Hair follicle dermal papilla cell (primary cell): ENCODE measurements around the gene GLMN. TPM values are rescaled to one million over a fixed set of nuclear protein-coding genes. Genes with fewer than 3 reads are reported as not detected.

Source experiments
- total RNA-seq: library from RNA; depleted of rRNA; stranded (reverse); fragments of >200 nt; gene quantifications from 2 replicates; pipeline ENCODE4 v1.2.3, GENCODE V29; 2012

The GLMN gene
- 7.0 and 9.2 TPM in 2 replicates for total RNA-seq

GRCh38 chr1:92298573-92299476 lies at the start of gene GLMN, which contains the start of gene RPAP2:
GLMN (minus strand) TSS chr1:92298987; CDS start chr1:92297999, 988 bp downstream.
RPAP2 (plus strand) TSS chr1:92299059; CDS start chr1:92299074, 15 bp downstream.

GRCh38 chr1:92217721-92218120 lies 81.1 kb downstream of the GLMN start, which contains the start of gene C1orf146:
C1orf146 (plus strand) TSS chr1:92217915; CDS start chr1:92231421, 13,506 bp downstream.

Other genes with a start within 250 kb of the GLMN start
- 0.16 TPM in 1 of 2 replicates, not detected in the other for gene SETSIP, start 223.6 kb downstream of the GLMN start, total RNA-seq
- gene BTBD8, start 218.6 kb downstream of the GLMN start, total RNA-seq: 5.3 and 6.3 TPM in 2 replicates
- gene C1orf146, start 81.1 kb downstream of the GLMN start, total RNA-seq: not detected in 2 replicates
- 13.1 and 14.7 TPM in 2 replicates for gene RPAP2, start 72 bp upstream of the GLMN start, total RNA-seq
- gene GFI1, start 187.9 kb upstream of the GLMN start, total RNA-seq: under 0.01 TPM in 1 of 2 replicates, not detected in the other